Measurements from ENCODE around the gene LCP2.

Gene LCP2

DNA sequence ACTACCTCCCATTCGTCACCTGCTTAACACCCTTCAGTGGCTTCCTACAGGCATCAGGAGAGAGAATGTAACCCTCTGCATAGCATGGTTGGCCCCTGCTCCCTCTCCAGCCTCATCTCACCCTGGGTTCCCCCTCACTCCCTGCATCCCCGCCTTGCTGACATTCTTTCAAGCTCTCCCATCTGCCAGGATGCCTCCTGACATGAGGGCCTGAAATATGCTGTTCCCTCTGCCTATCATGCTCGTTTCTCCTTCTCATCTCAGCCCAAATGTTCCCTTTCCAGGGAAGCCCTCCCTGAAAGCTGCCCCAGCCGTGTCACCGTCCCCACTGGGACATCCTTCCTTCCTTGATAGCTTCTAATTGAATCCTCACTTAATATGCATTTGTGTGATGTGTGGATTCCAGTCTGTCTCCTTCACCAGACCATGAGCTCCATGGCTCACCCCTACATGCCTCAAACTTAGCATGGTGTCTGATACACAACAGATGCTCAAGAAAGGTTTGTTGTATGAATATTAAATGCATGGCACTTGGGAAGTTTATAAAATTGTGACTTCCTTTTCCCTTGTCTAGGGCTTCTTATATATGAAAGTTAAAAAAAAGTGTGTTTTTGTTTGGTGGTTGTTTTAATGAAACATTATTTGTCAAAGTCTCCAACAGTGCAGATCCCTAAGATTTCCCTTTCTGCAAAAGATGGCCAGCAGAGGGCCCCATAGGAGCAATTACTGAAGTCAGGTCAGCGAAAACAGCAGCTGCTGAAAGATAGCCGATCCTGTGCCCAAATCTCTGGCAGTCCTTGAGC lies 72.0 kb downstream of the LCP2 start:
- DNase-seq (ENCODE audit: extremely low spot score, insufficient read length, low read depth), result peak; percentile 40
- FAIRE-seq, result peak; percentile 86

DNA sequence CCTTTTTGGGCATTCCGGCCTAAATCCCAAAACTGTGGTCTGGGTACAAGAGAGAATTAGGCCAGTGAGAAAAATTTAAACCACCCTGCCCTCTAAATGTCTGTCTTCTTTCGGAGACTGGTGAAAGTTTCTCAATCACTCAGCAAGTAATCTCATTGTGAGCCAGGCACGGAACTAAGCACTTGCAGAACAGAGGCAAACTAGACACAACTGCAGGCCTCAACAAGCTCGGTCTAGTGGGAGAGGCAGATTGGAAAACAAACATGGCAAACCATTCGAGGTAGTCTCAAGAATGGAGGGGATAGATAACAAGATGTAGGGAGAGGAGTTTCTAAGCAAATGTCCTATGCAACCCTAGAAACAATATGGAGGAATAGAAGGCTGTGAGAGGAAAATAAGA lies 73.7 kb downstream of the LCP2 start:
- no peak for DNase-seq (ENCODE audit: extremely low spot score, insufficient read length, low read depth)
- FAIRE-seq, result no peak

DNA sequence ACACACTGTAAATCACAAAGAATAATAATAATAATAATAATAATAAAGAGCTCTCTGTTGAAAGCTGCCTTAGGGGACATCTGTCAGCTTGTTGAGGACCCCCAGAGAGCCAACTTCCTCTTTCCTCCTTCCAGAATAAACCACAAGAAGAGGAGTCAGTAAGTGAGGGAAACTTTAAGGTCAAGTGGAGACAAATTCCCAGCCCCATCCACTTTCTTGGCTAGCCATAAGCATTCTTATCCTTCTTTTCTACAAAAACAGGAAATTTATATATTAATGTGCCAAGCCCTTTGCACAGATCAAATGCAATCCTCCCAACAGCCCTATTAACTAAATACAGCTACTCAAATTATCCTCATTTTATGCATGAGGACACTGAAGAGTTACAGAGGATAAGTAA lies 74.2 kb downstream of the LCP2 start:
- FAIRE-seq, result no peak
- DNase-seq (ENCODE audit: extremely low spot score, insufficient read length, low read depth), result no peak

DNA sequence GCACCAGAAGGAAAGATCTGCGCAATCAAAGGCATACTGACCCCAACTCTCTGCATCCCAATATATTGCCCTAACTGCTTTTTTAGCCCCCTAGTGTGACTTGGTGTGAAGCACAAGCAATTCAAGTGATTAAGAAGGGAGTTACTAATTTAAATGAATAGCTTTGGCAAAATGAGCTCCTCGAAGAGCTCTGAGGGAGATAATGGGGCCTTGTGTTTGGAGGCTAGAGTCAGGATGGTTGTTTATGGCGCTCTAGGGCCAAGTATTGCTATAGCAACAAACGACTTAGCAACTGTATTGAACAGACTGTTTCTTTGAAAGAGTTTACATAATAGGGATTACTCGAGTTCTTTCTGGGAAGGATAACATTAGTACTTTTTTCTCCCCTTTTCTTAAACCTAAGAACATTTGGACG lies 76.2 kb downstream of the LCP2 start:
- DNase-seq (ENCODE audit: extremely low spot score, insufficient read length, low read depth) (no peak), FAIRE-seq (no peak)

DNA sequence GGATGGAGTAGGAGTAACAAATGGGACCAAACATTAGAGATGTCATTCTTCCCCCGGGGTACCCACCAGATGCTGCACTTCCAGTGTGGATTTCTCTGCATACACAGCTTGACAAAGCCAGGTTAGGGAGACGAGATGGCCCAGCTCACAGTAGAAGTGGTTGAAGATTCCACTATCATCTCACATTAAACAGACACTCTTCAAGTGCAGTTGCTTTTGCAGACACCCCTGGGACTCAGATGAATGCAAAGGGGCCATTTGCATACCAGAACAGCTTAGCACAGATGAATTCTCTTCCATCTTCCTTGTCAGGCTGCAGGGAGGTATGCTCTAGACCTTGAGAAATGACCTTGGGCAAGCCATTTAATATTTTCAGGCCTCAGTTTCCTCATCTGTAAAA lies 77.4 kb downstream of the LCP2 start:
- FAIRE-seq (no peak), DNase-seq (ENCODE audit: extremely low spot score, insufficient read length, low read depth) (no peak)

DNA sequence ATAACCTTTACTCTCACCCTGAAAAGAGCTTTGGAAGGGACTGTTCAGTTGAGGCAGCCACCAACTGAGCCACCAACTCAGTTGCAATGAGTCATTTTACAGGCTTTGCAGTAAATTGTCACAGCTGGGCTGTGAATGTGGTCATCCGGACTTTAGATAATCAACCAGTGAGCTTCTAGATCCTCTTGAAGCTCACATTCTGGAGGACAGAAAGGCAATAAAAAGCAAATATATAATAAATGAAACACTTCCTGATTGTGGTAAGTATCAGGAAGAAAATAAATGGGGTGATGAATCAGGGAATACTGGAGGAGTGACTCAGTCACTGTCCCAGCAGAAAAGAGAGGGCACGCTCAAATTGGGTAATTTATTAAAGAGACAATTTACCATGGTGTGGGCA lies 78.0 kb downstream of the LCP2 start:
- no peak for DNase-seq (ENCODE audit: extremely low spot score, insufficient read length, low read depth)

DNA sequence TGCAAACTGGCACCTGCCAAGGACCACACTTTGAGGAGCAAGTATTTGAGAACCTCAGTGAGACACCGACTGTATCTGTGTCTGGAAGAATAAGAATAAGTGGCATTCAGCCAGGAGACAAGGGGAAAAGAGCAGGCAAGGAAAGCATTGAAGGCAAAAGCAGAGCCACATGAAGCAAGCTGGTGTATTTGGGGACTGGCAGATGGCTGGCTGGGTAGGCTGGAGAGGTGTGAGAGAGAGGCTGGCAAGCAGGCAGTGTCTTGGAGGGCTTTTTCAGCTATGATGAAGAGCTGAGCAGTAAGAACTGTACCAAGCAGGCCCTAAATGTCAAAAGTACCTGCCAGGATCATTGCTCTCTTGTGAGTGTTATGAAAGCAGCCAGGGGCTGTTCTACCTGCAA lies 78.9 kb downstream of the LCP2 start:
- DNase-seq (ENCODE audit: extremely low spot score, insufficient read length, low read depth), result no peak
- no peak for FAIRE-seq

More for the DNA sequence above, 78.0 kb downstream of the LCP2 start:
- no peak for FAIRE-seq

DNA sequence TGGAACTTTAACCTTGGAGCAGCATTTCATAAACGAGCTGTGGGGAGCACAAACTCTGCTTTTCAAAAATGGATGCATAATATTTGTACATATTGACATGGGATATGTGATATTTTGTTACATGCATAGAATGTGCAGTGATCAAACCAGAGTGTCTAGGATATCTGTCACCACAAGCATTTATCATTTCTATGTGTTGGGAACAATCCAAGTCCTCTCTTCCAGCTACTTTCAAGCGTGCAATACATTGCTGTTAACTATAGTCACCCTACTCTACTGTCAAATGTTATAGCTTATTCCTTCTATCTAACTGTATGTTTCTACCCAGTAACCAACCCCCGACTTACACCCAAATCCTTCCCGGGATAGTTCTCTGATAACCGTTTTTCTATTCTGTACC lies 79.7 kb downstream of the LCP2 start:
- FAIRE-seq (no peak), DNase-seq (ENCODE audit: extremely low spot score, insufficient read length, low read depth) (no peak)

DNA sequence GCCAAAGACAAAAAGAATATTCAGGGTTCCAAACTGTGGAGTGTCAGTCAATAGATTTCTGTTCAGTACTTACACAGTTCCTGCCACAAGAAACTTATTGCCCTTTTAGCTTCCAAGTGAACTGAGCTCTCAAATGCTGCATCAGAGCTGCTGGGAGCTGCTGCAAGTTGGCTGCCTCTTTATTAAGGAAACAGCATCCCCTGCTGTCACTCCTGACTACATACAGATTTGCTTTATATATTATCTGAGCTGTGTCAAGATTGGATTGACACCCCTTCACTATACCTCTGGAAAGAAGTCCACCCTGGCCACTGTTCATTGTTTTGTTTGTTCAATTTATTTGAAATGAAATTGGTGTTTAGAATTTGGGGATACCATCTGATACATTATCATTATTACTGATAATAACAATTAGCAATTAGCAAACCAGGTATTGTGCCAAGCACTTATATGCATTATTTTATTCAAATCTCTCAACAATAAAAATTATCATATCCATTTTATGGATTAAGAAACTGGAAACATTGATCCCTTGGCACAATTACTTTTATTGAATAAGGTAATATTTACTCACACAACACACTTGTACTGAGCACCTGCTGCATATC lies 81.2 kb downstream of the LCP2 start:
- FAIRE-seq (no peak), DNase-seq (ENCODE audit: extremely low spot score, insufficient read length, low read depth) (no peak)

DNA sequence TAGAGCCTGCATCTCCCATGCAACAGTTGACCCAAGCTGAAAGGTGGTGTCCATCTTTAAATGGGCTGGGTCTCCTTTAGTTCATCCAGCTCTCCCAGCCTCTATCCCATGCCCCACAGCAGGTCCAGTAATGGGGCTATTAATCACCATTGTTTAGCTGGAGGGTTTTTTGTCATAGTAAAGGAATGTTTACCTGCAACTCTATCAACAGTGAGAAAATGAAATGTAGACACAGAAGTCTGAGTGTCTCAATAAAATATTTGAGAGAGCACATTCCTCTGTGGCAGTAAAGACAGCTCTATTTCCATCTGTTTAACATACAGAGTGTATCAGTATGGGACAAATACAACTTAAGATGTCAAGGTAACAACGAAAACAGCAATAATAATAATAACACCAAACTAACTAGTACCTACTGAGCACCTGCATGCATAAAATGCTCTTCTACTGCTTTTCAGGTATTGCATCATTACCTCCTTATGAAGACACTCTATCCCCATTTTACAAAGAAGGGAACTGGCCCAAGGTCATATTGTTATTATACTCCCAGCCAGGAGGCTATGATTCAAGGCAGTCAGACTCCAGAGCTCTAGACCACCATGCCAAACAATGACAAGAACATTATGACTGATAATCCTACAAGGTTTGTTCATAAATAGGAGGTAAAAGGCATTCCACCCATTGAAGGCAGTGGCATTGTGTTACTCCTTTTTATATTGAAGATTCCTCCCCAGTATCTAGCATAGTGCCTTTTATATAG lies 85.8 kb downstream of the LCP2 start:
- DNase-seq (ENCODE audit: extremely low spot score, insufficient read length, low read depth), result no peak
- no peak for FAIRE-seq

DNA sequence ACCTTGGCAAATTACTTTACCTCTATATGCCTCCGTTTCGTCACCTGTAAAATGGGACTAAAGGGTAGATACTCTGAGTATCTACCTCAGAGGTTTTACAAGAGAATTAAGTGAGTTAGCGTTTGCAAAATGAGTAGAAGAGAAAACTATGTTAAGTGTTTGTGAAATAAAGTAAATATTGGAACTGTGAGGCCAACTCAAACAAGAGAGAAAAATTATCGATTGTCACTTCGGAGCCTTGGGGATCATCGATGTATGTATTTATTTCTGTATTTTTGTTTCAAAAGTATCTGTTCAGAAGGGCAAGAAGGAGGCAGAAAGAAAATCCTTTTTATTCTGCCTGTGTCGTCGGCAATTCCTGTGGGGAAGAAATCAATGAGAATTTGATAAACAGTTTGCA lies 90.6 kb downstream of the LCP2 start:
- no peak for FAIRE-seq
- DNase-seq (ENCODE audit: extremely low spot score, insufficient read length, low read depth), result no peak

DNA sequence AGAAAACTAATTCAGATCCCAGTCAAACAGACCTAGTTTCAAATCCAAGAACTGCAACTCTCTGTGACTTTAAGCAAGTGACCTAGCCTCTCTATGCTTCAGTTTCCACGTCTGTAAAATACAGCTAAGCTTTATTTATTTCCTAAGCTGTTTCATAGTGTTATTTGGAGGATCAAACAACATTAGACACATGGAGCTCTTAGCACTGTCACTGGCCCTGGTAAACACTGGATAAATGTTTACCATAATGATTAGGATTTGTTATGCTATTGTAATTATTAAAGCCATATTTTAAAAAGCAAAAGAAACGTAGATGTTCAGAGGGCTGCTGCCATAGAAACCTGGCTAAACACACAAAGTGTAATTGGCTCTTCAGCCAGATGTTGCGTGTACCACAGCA lies 91.4 kb downstream of the LCP2 start:
- DNase-seq (ENCODE audit: extremely low spot score, insufficient read length, low read depth), result no peak
- no peak for FAIRE-seq

DNA sequence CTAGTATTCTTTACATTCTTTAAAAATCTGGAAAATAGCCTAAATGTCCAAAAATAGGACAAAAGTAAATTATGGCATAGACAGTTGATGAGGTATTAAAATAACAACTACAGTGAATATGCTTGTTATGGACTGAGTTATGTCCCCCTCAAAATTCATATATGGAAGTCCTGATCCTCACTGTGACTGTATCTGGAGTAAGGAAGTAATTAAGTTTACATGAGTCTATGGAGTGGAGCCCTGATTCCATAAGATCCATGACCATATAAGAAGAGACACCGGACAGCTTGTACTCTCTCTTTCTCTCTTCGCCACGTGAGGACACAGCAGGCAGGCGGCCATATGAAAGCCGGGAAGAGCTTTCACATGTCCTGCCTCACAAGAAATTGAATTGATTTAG lies 93.4 kb downstream of the LCP2 start:
- no peak for FAIRE-seq
- no peak for DNase-seq (ENCODE audit: extremely low spot score, insufficient read length, low read depth)

DNA sequence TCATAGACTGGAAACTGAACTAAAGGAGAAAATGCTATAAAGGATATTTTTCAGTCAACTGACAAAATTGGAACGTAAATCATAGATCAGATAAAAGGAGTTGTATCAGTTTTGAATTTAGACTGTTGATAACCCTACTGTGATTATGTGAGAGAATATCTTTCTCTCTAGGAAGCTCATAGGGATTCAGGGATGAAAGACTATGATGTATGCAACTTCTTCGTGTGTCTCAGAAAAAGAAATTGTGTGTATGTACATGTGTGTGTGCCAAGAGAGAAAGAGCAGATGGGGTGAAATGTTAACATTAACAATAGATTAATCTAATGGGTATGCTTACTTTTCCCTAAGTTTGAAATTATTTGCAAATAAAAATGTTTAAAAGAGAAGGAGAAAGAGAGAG lies 95.5 kb downstream of the LCP2 start:
- DNase-seq (ENCODE audit: extremely low spot score, insufficient read length, low read depth), result no peak
- FAIRE-seq, result no peak

DNA sequence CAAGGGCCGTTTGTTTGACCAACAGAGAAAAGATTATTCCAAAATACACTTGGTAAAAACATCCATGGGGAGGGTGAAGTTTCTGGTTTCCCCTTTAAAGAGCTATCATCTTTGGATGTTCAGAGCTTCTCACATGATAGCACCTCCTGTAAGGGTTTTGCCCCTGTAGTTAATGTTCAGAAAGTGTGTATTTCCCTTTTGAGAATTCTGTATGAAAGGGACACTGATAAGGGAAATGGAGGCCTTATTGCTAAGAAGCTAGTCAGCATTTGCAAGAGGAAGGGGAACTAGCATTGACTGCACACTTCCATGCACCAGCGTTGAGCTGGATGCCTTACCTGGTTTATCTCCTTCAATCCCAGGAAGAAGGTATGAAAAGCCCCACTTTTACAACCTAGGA lies 96.3 kb downstream of the LCP2 start:
- FAIRE-seq (no peak), DNase-seq (ENCODE audit: extremely low spot score, insufficient read length, low read depth) (no peak)

DNA sequence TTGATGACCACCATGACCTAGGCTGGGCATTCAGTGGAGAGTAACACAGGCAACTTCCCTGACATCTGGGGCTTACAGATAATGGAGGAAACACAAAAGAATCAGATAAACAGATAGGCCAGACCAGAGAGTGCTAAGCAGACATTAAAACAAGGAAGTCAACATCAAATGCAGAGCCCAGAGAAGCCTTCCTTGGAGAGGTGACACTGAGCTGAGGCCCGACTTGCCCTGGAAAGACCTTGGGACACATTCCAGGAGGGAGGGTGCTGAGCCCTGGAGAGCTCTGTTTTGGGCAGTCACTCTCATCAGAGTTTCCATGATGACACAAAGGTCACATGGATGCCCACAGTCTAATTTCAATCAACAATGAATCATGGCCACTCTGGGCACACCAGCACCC lies 96.7 kb downstream of the LCP2 start:
- DNase-seq (ENCODE audit: extremely low spot score, insufficient read length, low read depth), result no peak
- FAIRE-seq, result no peak
